Measurements from ENCODE around the gene TNFRSF12A. TPM values are rescaled to one million over a fixed set of nuclear protein-coding genes. Genes with fewer than 3 reads are reported as not detected.

The TNFRSF12A gene
- total and polyA plus RNA-seq, 9 of the 15 experiments (the other 6 are each of a cell fraction or from before 2014, with no cell fraction given) = 0.41 to 61.8 (median 26.5) TPM

GRCh38 chr16:2981177-2981898, 38.8 kb upstream of the TNFRSF12A start:
- FAIRE-seq (peak; percentile 92), ATAC-seq (peak; percentile 59), DNase-seq (ENCODE audit: extremely low read depth in 1 of 4, low spot score in 3 of 4) (peak; percentile 58 to 89 (median 76))
- H3K4me2 ChIP-seq (ENCODE audit: insufficient read depth, low read length) = peak overlapping the region; percentile 97
- peaks cover 19 to 77% of the 10 kb centered on the region in 2 experiments for H3K4me1 ChIP-seq (replicated peaks in 1 of 2; ENCODE audit: control insufficient read depth in 2 of 2, insufficient read depth in 2 of 2, low read length in 2 of 2)
- peak overlapping the region; percentile 99 for H3K27ac ChIP-seq (ENCODE audit: extremely low read depth, low read depth, low read length)
- H3K4me3 ChIP-seq = peak overlapping the region; percentile 63
- in situ Hi-C loops (cut with MboI) = no loop called here
- POLR2A ChIA-PET = interaction anchor here (0.6 to 3.5 kb wide), 14 partner anchors 9 to 378 kb away, joined by 3 to 23 read pairs (median 4); partner anchors contain the start of genes FLYWCH2 and PAQR4
- no TSS peak for BruUV-seq (replicated peaks)
- no peaks in the 10 kb centered on the region for H3K9me3 ChIP-seq (replicated peaks; ENCODE audit: control insufficient read depth, insufficient read depth, low read depth, low read length)
- CTCF ChIA-PET (ENCODE audit: low intra/inter-chr PET ratio) = interaction anchor here (0.6 kb wide), 1 partner anchor 1327 kb away, joined by 3 read pairs; no protein-coding TSS in a partner anchor
- no peaks in the 10 kb centered on the region for H3K27me3 ChIP-seq (ENCODE audit: control insufficient read depth in 2 of 2, insufficient read depth in 2 of 2, low read length in 2 of 2)
- peak overlapping the region; percentile 97 to 100 for H3K9ac ChIP-seq (ENCODE audit: insufficient read depth in 1 of 2, low read depth in 2 of 2, low read length in 2 of 2)
- H3K36me3 ChIP-seq (ENCODE audit: control insufficient read depth, insufficient read depth, low read length) = peaks cover 32% of the 10 kb centered on the region; the same call in 2 of the 3 replicates
- H3K9me1 ChIP-seq (ENCODE audit: control insufficient read depth, insufficient read depth, low read length) = no peaks in the 10 kb centered on the region
- intact Hi-C loops (cut with micrococcal nuclease) = loop anchor here (2.0 to 5.0 kb wide), 3 partner anchors 54 to 109 kb away; no protein-coding TSS in a partner anchor
- H4K20me1 ChIP-seq (replicated peaks; ENCODE audit: control insufficient read depth, insufficient read depth, low read length) = no peaks in the 10 kb centered on the region
- peak overlapping the region; percentile 72 for H2AFZ ChIP-seq (ENCODE audit: low read depth, low read length)
- WGBS (ENCODE audit: insufficient coverage, low coverage, missing lambda C conversion rate) = 1% methylated on average over 31 of the region's 33 CpGs
- peaks cover 44% of the 10 kb centered on the region for H3K79me2 ChIP-seq (ENCODE audit: control insufficient read depth, insufficient read depth, low read length)
- TF ChIP-seq BRD9 (IDR thresholded peaks at IDR 0.05; ENCODE audit: low read depth, partially characterized antibody) (peak; percentile 33), TBP (optimal IDR thresholded peaks at IDR 0.05; ENCODE audit: low read depth, low read length) (peak; percentile 9), PHF20 (IDR thresholded peaks at IDR 0.05; ENCODE audit: partially characterized antibody) (no peak), DPF2 (IDR thresholded peaks at IDR 0.05) (peak; percentile 61), HOMEZ (CRISPR knock-in tag; IDR thresholded peaks at IDR 0.05) (no peak), GABPA (tag; conservative IDR thresholded peaks at IDR 0.05; ENCODE audit: low read depth) (peak; percentile 84), FOXJ3 (CRISPR knock-in tag; IDR thresholded peaks at IDR 0.05) (no peak), TFAP4 (CRISPR knock-in tag; IDR thresholded peaks at IDR 0.05; ENCODE audit: borderline replicate concordance) (peak; percentile 62), GATA2 (CRISPR knock-in tag; IDR thresholded peaks at IDR 0.05) (peak; percentile 19; the same call in 1 of the 2 replicates), RBM34 (IDR thresholded peaks at IDR 0.05; ENCODE audit: borderline replicate concordance, insufficient read depth, low read length) (no peak), TRIM24 (IDR thresholded peaks at IDR 0.05) (peak; percentile 74 to 75), BHLHE40 (IDR thresholded peaks at IDR 0.05; ENCODE audit: low read length) (0 out of 2 replicates have a peak, but pooled peaks have one; percentile 4), MAX (CRISPR knock-in tag; IDR thresholded peaks at IDR 0.05) (peak; percentile 23; the same call in 1 of the 2 replicates), NCOA1 (IDR thresholded peaks at IDR 0.05; ENCODE audit: low read depth) (0 out of 2 replicates have a peak, but pooled peaks have one; percentile 11), CREB1 (IDR thresholded peaks at IDR 0.05) (0 out of 2 replicates have a peak, but pooled peaks have one; percentile 14), CREB1 (CRISPR knock-in tag; IDR thresholded peaks at IDR 0.05) (no peak), ZNF584 (CRISPR knock-in tag; IDR thresholded peaks at IDR 0.05; ENCODE audit: low read depth) (peak; percentile 62; the same call in 1 of the 2 replicates), MAZ (CRISPR knock-in tag; conservative IDR thresholded peaks at IDR 0.05 in 1 of 2, IDR thresholded peaks at IDR 0.05 in 1 of 2) (peak in 1 of 2 experiments; percentile 50; a peak in 1 of 4 replicates), JUND (IDR thresholded peaks at IDR 0.05; ENCODE audit: borderline replicate concordance, low read depth, low read length) (no peak), JUND (tag; IDR thresholded peaks at IDR 0.05; ENCODE audit: borderline replicate concordance, low read depth, low read length) (peak; percentile 54; the same call in 1 of the 3 replicates), ZNF384 (IDR thresholded peaks at IDR 0.05; ENCODE audit: low read depth, low read length) (peak; percentile 88)

All from K562 (cell line).